GM18909 (cell line): Measurements from ENCODE around the gene SH3BP1.
"Not testable (repeated sequence)": the region's sequence is repeated elsewhere in the genome, so short reads cannot be mapped to it uniquely, and the experiment has no call there.

Experiments
- ATAC-seq: cut with Tn5 transposase; IDR thresholded peaks from one replicate; pipeline ENCODE4 v1.9.1; 2021; ENCODE audit warnings: mild to moderate bottlenecking; ENCODE audit not compliant: unreplicated experiment, poor library complexity

Gene SH3BP1

DNA sequence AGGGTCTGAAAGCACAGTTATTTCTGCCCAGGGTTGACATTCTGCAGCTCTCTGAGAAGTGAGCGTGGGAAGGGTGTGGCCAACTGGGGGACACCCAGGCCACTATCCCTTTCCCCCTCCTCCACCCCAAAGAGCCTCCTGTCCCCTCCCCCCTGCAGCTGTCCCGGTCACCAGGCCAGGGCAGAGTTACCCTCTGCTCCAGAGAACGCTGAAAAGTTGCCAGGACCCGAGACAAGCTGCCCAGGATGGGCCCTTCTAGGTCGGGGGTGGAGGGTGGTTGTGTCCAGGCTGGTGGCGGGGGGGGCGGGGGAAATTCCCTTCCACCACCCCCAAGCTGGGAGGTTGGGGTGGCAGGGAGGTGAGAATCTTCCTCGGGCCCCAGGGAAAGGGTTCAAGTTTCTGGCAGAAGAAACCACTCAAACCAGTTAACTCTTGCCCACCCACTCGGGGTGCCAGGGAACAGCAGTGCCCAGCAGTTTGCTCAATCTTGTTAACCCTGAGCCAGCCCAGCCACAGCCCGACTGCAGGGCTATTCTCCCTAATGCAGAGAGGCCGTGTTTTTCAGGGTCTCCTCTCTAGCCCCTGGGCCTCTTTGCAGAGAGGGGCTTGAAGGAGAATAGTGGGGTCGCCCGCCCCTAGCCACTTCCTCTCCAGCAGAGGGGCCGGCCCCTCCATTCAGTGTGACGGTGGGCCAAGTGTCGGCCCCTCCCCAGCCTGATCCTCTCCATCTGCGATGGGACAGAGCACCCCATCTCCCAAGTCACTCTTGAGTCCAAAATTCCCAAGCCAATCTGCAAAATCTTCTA, 36.7 kb downstream of the SH3BP1 start:
- no peak for ATAC-seq

DNA sequence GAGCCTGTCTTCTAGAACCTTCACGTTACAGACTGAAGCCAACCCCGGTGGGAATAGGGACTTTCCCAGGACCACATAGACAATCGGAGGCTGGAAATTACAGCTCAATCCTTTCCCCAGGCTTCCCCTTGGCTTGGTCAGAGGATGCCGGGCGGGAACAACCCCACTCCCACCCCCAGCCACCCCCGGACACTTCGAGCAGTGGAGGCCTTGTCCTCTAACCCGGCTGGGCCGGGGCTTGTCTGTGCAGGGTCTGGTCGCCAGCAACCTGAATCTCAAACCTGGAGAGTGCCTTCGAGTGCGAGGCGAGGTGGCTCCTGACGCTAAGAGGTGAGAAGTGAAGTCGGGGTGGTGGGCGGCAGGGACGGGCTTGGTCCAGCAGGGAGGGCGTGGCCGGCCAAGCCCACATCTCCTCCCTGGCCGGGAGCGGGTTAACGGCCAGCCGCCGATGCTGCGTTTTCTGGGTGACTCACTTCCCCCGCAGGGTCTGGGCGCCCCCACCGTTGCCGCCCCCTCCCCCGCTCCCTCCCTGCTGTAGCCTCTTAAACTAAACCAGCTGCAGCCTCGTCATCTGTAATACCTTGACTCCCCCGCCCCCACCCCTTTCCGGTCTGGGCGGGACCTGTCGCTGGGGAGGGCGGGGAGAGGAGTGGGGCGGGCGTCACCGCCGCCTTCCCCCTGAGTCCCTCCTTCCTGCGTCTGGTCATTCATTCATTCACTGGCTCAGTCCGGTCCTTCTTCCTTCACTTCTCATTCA, 37.4 kb downstream of the SH3BP1 start:
- peak; percentile 47 for ATAC-seq

DNA sequence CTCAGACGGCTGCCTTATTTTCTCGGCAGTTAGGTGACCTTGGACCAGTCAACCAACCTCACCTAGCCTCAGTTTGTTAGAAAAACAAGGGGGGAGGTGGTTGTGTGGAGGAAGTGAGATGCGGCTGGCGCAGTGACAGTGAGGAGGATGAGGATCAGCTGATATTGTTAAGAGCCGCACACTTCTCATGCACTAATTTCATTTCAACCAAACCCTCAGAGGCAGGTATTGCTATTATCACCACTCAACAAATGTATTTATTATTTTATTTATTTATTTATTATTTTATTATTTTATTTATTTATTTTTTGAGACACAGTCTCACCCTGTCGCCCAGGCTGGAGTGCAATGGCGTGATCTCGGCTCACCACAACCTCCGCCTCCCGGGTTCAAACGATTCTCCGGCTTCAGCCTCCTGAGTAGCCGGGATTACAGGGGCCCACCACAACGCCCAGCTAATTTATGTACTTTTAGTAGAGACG, 38.1 kb downstream of the SH3BP1 start:
- no peak for ATAC-seq

DNA sequence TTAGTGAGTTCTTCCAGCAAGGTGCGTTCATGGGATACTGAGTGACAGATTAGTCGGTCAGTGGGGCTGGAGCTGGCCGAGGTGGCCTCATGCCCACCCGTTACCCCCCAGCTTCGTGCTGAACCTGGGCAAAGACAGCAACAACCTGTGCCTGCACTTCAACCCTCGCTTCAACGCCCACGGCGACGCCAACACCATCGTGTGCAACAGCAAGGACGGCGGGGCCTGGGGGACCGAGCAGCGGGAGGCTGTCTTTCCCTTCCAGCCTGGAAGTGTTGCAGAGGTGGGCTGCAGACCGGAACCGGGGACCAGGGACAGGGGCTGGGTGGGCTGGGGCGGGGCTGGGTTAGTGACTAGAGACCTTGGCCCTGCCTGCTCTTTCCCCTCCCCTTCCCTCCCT, 38.9 kb downstream of the SH3BP1 start:
- ATAC-seq: no peak

DNA sequence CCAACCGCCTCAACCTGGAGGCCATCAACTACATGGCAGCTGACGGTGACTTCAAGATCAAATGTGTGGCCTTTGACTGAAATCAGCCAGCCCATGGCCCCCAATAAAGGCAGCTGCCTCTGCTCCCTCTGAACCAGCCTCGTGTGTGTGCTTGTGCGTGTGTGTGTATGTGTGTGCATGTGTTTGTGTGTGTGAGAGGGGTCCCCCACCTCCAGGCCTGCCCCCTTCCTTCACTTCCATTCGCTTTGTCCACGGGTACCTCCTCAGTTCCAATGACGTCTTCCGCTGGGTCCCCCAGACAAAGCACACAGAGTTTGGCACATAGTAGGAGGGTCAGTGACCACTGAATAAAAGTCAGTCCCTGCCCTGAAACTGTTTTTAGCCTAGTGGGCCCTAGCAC, 40.2 kb downstream of the SH3BP1 start:
- ATAC-seq: no peak

DNA sequence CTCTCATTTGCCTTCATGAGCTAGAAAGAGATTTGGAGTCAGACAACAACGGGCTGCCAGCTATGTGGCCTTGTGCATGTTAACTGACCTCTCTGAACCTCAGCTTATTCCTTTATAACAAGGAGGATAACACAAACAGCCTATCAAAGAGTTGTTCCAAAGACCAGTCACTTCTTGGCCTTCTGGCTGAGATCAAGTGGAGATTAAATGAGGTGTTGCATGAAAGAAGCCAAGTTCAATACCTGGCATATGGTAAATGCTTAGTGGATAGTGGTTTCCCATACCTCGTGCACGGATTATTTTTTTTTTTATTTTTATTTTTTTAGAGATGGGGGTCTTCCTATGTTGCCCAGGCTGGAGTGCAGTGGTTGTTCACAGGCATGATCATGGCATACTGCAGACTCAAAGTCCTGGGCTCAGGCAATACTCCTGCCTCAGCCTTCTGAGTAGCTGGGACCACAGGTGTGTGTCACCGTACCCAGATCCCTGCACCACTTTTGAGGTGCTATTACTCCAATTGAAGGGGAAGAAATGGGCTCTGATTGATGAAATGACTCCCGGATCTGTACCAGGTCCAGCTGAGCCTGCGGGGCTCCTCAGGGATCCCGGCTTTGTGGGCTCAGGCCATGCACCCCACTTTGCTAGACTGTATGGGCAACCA, 40.9 kb downstream of the SH3BP1 start:
- no peak for ATAC-seq

DNA sequence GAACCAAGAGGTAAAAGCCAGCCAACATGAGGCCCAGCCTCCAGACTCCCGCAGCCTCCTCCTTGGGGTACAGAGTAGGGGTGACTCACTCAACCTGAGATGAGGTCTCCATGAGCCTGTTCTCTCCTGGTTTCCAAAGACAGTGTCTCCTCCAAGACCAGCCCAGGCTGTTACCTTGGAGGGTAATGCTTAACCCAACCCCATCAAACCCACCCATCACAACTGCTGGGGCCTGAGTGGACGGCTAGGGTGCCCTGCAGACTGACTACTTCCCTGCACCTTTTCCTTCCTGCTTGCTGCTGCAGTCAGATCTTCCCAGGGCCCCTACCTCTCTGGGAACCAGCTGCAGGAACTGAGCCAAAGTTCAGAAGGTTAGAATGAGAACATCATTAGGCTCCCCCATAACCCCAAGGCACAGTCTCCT, 41.5 kb downstream of the SH3BP1 start:
- no peak for ATAC-seq

DNA sequence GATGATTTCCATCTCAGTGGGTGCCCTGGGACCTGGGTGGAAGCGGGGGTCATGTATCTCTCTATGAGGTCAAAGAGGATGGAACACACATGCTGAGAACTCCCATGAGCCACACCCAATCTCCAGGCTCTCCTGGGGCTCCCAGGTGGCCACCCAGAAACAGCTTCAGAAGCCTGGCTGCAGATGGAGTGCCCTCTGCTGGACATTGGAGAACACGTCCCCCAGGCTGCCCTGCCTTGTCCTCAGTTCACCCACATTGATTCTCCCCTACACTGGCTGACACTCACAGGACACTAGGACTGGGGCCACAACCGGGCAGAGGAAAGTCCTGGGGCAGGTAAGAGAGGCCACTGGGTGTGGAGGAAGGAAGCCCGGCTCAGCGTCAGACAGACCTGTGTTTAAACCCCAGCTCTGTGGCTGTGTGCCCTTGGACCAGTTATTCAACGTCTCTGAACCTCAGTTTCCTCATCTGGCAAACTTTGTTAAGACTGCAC, 42.1 kb downstream of the SH3BP1 start:
- ATAC-seq: no peak

DNA sequence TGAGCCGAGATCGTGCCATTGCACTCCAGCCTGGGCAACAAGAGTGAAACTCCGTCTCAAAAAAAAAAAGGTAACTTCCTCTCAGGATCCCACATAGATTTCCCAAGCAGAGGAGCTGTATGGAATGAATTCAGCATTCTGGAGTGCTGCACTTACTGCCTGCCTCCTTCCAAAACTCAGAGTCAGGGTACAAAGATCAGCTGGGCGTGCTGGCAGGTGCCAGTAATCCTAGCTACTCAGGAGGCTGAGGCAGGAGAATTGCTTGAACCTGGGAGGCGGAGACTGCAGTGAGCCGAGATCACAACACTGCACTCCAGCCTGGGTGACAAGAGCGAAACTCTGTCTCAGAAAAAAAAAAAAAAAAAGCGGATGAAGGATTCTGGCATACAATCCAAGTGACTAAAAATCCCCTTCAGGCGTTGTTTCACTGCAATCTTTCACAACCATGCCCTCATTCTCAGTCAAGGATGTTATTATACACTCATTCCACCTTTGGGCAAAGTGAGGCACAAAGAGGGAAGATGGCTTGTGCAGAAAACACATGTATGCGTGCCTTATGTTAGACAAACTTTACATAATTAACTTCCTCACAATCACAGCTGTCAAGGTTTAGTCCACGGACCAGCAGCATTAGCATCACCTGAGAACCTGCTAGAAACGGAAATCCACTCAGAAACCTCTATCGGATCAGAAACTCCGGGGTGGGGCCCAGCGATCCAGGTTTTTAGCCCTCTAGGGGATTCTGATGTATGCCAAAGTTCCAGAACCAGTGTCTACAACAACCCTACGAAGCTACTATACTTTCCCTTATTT, 45.5 kb downstream of the SH3BP1 start:
- no peak for ATAC-seq

DNA sequence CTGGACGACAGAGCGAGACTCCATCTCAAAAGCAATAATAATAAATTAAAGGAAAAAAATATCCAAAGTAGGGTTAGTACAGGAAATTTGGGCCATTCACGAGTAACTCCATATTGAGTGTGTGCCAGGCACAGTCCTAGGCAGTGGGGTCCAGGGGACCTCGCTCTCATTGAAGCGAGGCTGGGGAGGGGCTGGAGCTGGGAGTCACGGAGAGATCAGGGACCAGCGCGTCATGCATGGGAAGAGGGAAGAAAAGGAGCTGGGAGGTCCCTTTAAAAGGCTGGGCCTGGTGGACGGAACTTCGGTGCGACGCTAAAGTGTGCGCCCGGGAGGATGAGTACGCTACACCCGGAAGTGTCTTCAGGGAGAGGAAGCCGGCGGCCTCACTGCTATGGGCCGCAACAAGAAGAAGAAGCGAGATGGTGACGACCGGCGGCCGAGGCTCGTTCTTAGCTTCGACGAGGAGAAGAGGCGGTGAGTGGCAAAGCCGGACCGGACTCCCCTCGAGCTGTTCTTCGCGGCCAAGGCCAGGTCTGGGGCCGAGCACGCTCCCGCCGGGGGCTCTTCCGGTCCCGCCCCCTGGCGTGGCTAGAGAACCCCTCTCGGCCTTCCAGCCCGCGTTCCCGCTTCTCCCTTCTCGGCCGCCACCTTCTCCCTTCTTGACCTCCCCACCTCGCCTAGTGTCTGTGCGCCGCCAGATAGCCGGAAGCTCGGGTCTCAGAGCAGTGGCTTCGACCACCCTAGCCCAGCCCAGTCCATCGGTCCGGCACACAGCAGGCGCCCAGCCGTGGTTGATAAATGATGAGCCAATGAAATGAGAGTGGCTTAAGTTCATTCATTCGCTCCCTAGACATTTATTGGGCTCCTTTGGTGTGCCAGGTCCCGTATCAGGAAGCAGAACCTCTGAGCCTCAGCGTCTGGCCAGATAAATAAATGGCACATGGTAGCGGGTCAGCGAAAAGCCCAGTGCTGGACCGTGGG, 46.8 kb downstream of the SH3BP1 start, which contains the start of gene NOL12:
Gene NOL12 (plus strand): TSS at position 342 of the 981 bp plus-strand sequence. CDS start 50 bp downstream, at position 392.
- peak; percentile 70 for ATAC-seq

DNA sequence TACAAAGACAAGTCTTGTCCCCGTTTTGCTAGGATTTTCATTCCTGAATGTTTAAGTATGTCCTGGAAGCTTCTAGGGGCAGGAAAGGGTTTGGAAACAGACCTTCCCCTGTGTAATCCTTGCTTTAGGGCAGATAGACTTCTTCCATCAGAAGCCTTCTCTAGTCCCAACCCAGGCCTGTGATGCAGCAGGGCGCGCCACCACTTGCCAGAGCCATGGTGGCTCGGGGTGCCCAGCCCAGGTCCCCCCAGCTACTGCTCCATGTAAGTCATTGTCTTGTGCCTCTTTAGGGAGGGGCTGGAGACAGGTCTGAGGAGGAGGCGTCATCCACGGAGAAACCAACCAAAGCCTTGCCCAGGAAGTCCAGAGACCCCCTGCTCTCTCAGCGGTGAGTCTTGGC, 50.9 kb downstream of the SH3BP1 start:
- no peak for ATAC-seq

DNA sequence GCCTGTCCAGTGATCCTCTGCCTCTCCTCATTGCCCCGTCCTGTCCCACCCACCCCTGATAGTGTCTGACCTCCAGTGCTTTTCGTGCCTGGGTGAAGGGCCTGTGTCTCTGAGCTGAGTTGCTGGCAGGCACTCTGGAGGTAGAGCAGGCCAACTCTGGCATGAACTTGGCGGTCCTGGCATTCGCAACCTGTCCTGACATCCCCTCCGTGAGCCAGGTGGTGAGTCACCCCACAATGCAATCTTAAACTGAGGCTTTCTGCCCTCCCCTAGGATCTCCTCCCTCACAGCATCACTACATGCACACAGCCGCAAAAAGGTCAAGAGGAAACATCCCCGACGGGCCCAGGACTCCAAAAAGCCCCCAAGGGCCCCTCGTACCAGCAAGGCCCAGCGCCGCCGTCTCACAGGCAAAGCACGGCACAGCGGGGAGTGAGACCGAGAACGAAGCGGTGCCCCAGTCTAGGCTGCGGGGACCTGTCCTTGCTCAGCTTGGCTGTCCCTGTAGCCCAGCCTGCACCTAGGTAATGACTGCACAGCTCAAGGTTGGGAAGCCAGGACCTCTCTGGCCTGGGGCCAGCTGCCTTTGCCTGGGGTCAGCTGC, 51.5 kb downstream of the SH3BP1 start:
- no peak for ATAC-seq

DNA sequence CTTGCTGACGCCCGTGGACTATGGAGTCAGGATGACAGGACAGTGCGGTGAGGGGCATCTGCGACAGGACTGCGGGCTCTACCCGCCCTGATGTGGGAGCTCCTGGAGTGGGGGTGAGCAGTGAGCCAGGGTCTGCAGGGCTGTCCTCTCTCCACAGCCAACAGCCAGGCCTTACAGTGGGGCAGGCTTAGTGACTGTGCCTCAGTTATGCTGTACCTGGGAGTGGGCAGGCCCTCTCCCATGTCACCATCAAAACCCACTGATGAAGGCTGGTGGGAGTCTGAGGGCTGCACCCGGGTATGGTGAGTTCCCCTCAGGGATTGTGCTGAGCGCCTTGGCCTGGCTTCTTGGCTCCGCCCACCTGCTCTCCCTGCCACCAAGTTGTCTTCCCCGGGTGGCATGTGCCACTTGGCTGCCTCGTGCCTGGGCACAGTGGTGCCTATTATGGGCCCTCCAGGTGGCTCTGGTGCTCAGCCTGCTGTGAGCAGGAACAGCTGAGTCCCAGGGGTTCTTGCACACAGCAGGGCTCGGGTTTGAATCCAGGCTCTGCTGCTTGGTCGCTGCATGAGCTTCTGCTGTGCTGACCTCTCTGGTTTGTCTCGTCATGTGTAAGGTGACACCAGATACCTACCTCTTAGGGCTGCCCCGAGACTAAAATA, 53.3 kb downstream of the SH3BP1 start:
- no peak for ATAC-seq

DNA sequence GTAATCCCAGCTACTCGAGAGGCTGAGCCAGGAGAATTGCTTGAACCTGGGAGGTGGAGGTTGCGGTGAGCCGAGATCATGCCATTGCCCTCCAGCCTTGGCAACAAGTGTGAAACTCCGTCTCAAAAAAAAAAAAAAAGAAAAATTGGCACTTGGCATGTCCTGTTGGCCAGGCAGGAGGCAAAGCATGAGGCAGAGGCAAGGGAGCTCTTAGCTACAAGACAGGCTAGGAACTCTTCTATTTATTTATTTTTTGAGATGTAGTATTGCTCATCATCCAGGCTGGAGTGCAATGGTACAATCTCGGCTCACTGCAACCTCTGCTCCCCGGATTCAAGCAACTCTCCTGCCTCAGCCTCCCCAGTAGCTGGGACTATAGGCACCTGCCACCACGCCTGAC, 54.7 kb downstream of the SH3BP1 start:
- not testable (repeated sequence) for ATAC-seq

DNA sequence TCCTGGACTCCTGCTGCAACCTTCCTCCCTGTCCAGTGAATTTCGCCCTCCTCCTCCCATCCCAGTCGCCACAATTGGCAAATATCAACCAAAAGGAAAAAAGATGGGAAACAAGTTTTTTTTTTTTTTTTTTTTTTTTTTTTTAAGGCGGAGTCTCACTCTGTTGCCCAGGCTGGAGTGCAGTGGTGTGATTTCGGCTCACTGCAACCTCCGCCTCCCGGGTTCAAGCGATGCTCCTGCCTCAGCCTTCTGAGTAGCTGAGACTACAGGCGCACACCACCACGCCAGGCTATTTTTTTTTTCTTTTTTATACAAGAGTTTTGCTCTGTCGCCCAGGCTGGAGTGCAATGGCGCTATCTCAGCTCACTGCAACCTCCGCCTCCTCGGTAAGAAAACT, 56.8 kb downstream of the SH3BP1 start:
- ATAC-seq: not testable (repeated sequence)

DNA sequence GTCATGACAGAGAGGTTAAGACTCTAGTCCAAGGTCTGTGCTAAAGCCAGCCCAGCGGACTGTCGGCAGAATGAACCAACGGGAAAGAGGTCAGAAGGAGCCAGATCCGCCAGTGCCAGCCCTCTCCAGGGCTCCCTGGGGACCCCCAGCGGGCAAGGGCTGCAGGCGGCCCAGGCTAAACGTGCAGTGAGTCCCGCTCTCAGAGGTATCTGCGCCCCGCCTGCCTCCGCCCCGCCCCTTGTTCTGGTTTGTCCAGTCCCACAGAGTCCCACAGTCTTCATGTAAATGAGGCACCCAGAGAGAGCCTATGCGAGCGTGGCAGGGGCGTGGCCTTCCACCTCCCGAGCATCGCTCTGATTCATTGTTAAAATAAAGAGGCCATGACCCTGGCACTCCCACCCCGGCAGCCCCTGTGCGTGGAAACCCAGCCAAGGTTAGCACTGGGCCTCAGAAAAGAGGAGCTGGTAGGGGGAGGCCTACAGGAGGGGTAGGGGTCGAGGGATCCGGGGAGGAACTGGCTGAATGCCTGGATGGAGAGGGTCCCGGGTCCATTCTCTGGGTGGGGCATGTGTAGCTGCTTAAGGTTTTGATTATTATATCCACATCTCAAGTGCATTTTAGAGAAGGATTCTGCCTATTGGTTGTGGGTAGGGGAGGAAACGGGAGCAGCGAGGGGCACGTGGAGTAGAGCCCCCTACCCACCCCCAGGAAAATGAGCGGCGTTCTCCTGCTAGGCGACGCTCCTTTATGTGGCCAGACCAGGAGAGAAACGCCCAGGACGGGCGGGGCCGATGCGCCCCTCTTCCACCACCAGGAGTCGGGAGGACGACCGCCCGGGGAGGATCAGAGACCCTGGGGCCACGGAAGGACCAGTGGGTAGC, 57.4 kb downstream of the SH3BP1 start, which contains the start of gene TRIOBP:
Gene TRIOBP (plus strand): TSS at position 392 of the 881 bp plus-strand sequence. CDS start 4,318 bp downstream, outside the sequence.
- peak; percentile 75 for ATAC-seq

DNA sequence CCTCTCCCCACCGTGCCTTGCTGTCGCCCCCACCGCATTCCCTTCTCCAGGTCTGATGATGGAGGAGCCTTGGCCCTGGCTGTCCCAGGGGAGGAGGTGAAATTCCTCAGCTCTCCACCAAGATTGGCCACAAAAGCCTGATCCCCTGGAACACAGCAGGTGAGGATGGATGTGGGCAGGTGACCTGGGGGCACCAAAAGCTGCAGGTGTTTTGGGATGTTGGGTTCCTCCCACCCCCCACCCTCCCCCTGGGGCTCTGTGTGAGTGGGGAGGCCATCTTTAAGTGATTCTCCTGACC, 58.0 kb downstream of the SH3BP1 start:
- no peak for ATAC-seq
